Measurements from ENCODE around the gene FAAH.

DNA sequence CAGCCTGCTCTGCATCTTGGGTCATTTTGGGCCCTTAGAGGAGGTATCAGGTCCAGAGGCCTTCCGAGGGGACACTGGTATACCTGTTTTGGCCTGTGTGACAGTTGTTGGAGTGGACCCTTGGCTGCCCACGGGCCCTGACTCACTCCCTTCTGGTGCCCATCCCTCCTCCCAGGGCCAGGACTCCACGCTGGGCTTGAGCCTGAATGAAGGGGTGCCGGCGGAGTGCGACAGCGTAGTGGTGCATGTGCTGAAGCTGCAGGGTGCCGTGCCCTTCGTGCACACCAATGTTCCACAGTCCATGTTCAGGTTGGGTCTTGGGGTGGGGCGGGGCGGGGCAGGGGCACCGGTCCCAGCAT is 11.1 kb downstream of the FAAH start:
- TF ChIP-seq, protein P1, sequence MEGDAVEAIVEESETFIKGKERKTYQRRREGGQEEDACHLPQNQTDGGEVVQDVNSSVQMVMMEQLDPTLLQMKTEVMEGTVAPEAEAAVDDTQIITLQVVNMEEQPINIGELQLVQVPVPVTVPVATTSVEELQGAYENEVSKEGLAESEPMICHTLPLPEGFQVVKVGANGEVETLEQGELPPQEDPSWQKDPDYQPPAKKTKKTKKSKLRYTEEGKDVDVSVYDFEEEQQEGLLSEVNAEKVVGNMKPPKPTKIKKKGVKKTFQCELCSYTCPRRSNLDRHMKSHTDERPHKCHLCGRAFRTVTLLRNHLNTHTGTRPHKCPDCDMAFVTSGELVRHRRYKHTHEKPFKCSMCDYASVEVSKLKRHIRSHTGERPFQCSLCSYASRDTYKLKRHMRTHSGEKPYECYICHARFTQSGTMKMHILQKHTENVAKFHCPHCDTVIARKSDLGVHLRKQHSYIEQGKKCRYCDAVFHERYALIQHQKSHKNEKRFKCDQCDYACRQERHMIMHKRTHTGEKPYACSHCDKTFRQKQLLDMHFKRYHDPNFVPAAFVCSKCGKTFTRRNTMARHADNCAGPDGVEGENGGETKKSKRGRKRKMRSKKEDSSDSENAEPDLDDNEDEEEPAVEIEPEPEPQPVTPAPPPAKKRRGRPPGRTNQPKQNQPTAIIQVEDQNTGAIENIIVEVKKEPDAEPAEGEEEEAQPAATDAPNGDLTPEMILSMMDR (IDR thresholded peaks at IDR 0.05), result no peak
- TF ChIP-seq EZH2 (IDR thresholded peaks at IDR 0.05) (no peak), EZH2phosphoT487 (IDR thresholded peaks at IDR 0.05) (no peak)

Measured in neural progenitor cell (in vitro differentiated cells).